Vagina (tissue), 2 donors: ENCODE results near the gene BRSK2.

Source experiments
- CTCF ChIP-seq, 3 experiments: fragments of 450-650 bp in 2 of 3; fragments of 200-600 bp in 1 of 3; sonication (generic) in 1 of 3; IDR thresholded peaks; one replicate each; pipeline ENCODE4 v1.5.1; 2017 to 2019; ENCODE audit warnings: antibody characterized with exemption in 3 of 3, mild to moderate bottlenecking in 2 of 3, moderate library complexity in 2 of 3
- POLR2A ChIP-seq, 2 donors: fragments of 450-650 bp; IDR thresholded peaks; one replicate each; pipeline ENCODE4 v1.6.1; 2017; ENCODE audit warnings: antibody characterized with exemption in 2 of 2, mild to moderate bottlenecking in 2 of 2, moderate library complexity in 2 of 2
- POLR2AphosphoS5 ChIP-seq, 2 donors: sonication (generic); formaldehyde crosslinking; IDR thresholded peaks; one replicate each; pipeline ENCODE4 v1.9.0; 2017; ENCODE audit warnings: antibody characterized with exemption in 2 of 2, mild to moderate bottlenecking in 2 of 2, low read depth in 1 of 2; ENCODE audit not compliant: insufficient read depth in 1 of 2

GRCh38 chr11:1344056-1344635 lies 45.6 kb upstream of the BRSK2 start:
- TF ChIP-seq CTCF (IDR thresholded peaks at IDR 0.05): no peak
- no peak for TF ChIP-seq POLR2AphosphoS5 (IDR thresholded peaks at IDR 0.05; ENCODE audit: insufficient read depth in 1 of 2, low read depth in 1 of 2)
- TF ChIP-seq POLR2A (IDR thresholded peaks at IDR 0.05): no peak
